UCSD-AML1 (cell line): ENCODE results near the gene DCHS2.
"Not testable (repeated sequence)": the region's sequence is repeated elsewhere in the genome, so short reads cannot be mapped to it uniquely, and the experiment has no call there.

ENCODE experiments used
- DNase-seq: peaks from one replicate; lab custom pipeline; 2025; ENCODE audit not compliant: unreplicated experiment; lab: John Stamatoyannopoulos, UW

Gene DCHS2

GRCh38 chr4:154222875-154223274 lies 268.7 kb downstream of the DCHS2 start:
- DNase-seq, result no peak

- no peak for DNase-seq
Observed at GRCh38 chr4:154218051-154218450, 273.5 kb downstream of the DCHS2 start.

GRCh38 chr4:154217384-154217783 lies 274.2 kb downstream of the DCHS2 start:
- DNase-seq, result not testable (repeated sequence)

- DNase-seq, result no peak
Observed at GRCh38 chr4:154211506-154211905, 280.1 kb downstream of the DCHS2 start.

GRCh38 chr4:154208424-154208823 lies 283.2 kb downstream of the DCHS2 start:
- DNase-seq, result no peak

GRCh38 chr4:154205471-154205870 lies 286.1 kb downstream of the DCHS2 start:
- no peak for DNase-seq

- no peak for DNase-seq
Observed at GRCh38 chr4:154194649-154195048, 296.9 kb downstream of the DCHS2 start.

GRCh38 chr4:154192585-154192984 lies 299.0 kb downstream of the DCHS2 start:
- DNase-seq, result no peak

GRCh38 chr4:154189346-154189745 lies 302.3 kb downstream of the DCHS2 start:
- DNase-seq, result no peak

GRCh38 chr4:154186888-154187287 lies 304.7 kb downstream of the DCHS2 start:
- no peak for DNase-seq

GRCh38 chr4:154186035-154186434 lies 305.6 kb downstream of the DCHS2 start:
- DNase-seq, result no peak

- no peak for DNase-seq
Observed at GRCh38 chr4:154184238-154184637, 307.4 kb downstream of the DCHS2 start.

- no peak for DNase-seq
Observed at GRCh38 chr4:154183264-154183663, 308.3 kb downstream of the DCHS2 start.
